ENCODE measurements around the gene HOOK2.
"Not testable (repeated sequence)": the region's sequence is repeated elsewhere in the genome, so short reads cannot be mapped to it uniquely, and the experiment has no call there.

The HOOK2 gene

DNA sequence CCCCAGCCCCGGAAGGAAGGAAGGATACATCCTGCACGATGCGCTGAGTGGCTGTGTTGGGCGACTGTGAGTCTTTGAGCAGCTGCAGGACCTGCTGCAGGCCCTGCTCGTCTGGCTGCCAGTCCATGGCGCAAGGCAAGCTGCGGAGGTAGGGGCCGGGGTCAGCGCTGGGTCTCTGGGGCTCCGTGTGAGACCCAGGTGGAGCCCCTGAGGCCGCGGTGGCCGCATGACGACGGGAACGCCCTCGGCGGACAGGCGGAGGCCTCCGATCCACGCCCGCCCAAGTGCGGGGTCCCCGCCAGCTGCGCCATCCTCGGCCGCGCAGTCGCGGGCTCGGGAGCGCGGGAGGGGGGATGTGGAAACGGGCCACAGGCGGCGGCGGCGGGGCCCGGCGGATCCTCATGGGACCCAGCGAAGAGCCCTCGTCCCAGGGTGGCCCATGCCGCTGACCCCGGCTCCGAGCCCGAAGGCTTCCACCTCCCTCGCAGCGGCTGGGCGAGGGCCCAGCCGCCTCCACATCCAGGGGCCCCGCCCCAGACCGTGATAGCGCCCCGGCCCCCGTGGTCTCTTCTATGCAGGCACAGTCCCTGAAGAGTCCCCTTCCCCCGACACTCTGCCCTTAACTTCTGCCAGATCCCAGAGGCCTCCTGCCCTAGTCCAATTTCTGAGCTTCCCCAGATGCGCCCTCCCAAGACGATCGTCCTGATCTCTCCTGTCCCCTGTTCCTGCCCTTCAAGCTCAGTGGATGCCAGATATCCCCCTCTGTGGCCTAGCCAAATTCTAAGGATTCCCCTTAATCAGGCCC, 54.3 kb downstream of the HOOK2 start:
- no peak for DNase-seq

DNA sequence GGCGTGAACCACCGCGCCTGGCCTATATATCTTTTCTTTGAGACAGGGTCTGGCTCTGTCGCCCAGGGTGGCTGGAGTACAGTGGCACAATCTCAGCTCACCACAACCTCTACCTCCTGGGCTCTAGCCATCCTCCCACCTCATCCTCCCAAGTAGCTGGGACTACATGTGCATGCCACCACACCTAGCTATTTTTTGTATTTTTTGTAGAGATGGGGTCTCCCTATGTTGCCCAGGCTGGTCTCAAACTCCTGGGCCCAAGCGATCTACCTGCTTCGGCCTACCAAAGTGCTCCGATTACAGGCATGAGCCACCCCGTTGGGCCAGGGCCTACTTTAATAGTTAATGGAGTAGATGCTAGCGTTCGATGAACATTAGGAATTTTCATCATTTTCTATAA, 55.1 kb downstream of the HOOK2 start:
- no peak for DNase-seq

DNA sequence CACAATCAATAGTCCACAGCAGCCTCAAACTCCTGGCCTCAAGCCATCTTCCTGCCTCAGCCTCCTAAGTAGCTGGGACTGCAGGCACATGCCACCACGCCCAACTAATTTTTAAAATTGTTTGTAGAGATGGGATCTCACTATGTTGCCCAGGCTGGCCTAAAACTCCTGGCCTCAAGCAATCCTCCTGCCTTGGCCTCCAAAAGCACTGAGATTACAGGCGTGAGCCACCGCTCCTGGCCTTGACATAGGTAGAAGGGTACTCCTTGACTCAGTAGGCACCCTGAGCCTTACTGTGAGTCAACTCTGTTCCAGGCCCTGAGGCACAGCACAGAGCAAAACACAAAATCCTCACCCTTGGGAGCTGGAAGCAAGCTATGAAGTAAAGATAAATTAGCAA, 59.4 kb downstream of the HOOK2 start:
- no peak for DNase-seq

DNA sequence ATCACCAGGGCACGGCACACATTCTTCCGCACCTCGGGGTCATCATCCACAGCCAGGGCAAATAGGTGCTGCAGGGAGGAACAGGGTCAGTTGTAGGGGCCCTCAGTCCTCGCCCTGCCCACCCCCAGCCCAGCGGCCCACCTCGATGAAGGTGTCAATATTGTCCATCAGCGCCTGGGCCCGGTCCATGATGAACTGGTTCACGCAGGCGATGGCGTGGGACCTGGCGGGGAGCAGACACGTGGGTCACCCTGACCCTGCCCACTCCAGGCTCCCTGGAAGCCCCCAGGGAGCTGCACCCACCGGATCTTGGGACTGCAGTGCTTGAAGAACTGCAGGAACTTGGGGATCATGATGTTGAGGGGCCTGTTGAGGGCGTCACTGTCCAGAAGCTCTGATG, 60.2 kb downstream of the HOOK2 start:
- no peak for DNase-seq

DNA sequence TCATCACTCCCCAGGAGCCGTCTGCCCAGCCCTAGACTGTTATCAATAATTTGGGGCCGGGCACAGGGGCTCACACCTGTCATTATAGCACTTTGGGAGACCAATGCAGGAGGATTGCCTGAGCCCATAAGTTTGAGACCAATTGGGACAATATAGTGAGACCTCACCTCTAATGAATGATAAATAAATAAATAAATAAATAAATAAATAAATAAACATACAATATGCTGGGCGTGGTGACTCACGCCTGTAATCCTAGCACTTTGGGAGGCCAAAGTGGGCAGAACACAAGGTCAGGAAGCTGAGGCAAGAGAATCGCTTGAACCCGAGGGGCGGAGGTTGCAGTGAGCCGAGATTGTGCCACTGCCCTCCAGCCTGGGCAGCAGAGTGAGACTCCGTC, 62.0 kb downstream of the HOOK2 start:
- not testable (repeated sequence) for DNase-seq

All from SW 1271 (cell line).